ENCODE results near the gene MAN1C1. TPM values are rescaled to one million over a fixed set of nuclear protein-coding genes. Genes with fewer than 3 reads are reported as not detected.

The MAN1C1 gene
- total RNA-seq, 4 donors from 2014 or later, result 5.0 to 31.1 (median 7.9) TPM

DNA sequence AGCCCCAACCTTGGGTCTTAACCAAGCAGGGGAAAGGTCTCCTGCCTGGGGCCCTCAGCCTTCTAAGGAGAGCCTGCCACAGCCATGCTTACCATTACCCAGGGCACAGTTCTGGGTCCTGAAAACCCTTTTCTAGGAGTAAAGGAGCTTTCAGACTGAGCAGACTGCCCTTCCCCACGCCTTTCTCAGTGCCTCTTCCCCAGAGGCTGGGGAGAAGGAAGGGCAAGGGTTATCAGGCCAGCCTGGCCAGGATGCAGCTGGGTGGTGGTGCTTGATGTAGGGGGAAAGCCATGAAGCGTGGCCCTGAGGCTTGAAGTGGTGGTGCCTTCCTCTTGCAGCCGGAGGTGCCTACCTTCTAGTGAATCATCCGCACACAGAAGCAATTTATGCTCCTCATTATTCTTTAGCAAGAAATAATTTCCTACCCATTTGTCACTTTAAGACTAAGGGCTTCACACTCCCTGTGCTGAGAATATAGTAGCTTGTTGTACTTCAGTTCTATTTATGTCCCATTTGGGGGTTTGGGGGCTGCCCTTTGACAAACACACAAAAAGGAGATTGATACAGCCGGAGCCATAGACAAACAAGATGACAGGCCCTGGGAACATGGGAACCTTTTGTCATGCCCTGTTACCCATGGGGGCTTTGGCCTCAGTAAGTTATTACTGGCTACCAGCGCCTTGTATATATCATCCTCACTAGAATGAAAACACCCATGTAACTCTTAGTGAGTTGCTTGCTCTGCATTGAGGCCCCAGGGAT is 40.7 kb downstream of the MAN1C1 start:
- peak in 1 of 2 donors; percentile 2 for DNase-seq
- TF ChIP-seq, protein P1, sequence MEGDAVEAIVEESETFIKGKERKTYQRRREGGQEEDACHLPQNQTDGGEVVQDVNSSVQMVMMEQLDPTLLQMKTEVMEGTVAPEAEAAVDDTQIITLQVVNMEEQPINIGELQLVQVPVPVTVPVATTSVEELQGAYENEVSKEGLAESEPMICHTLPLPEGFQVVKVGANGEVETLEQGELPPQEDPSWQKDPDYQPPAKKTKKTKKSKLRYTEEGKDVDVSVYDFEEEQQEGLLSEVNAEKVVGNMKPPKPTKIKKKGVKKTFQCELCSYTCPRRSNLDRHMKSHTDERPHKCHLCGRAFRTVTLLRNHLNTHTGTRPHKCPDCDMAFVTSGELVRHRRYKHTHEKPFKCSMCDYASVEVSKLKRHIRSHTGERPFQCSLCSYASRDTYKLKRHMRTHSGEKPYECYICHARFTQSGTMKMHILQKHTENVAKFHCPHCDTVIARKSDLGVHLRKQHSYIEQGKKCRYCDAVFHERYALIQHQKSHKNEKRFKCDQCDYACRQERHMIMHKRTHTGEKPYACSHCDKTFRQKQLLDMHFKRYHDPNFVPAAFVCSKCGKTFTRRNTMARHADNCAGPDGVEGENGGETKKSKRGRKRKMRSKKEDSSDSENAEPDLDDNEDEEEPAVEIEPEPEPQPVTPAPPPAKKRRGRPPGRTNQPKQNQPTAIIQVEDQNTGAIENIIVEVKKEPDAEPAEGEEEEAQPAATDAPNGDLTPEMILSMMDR (IDR thresholded peaks at IDR 0.05), result no peak
- TF ChIP-seq POLR2A (IDR thresholded peaks at IDR 0.05), result no peak
- peaks cover 3 to 5% of the 10 kb centered on the region in 2 donors for H3K4me1 ChIP-seq
- H3K27ac ChIP-seq, result peak overlapping the region in 1 of 2 donors; percentile 9
- no peaks in the 10 kb centered on the region for H3K36me3 ChIP-seq
- no peaks in the 10 kb centered on the region for H3K9me3 ChIP-seq
- H3K27me3 ChIP-seq, result no peaks in the 10 kb centered on the region
- no peak overlapping the region for H3K4me3 ChIP-seq
- intact Hi-C loops (cut with DNase I; ENCODE audit: low total_unique reads), result no loop called here

DNA sequence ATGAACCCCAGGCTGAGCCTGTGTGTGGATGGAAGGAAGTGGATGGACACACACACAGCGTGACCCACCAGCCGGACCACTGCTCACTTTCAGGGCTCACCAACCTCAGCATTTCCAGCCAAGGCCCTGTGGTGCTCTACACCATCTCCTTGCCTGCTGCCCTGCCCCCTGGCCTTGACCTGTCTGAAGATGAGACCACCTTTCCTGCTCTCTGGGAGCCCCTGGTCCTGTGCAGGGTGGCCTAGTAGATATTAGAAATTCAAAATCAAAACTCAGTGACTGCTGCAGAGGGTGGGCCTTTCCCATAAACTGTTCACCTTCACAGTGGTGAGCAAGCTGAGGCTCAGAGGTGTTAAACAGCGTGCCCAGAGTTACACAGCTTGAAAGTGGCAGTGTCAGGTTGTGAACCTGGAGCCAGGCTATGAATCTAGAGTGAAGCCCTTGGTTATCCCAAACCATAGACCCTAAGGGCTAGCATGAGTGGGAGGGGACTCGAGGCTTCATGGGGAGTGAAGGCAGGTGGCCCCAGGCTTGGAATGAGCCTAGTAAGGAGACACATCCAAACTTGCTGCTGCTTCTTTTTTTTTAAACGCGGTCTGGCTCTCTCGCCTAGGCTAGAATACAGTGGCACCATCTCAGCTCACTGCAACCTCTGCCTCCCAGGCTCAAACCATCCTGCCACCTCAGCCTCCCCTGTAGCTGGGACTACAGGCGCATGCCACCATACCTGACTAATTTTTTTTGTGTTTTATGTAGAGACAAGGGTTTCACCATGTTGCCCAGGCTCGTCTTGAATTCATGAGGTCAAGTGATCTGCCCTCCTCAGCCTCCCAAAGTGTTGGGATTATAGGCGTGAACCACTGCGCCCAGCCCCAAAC is 41.5 kb downstream of the MAN1C1 start:
- H3K9me3 ChIP-seq, result no peaks in the 10 kb centered on the region
- no peaks in the 10 kb centered on the region for H3K36me3 ChIP-seq
- intact Hi-C loops (cut with DNase I; ENCODE audit: low total_unique reads), result no loop called here
- H3K4me3 ChIP-seq, result no peak overlapping the region
- H3K4me1 ChIP-seq, result peaks cover 3 to 5% of the 10 kb centered on the region in 2 donors
- no peaks in the 10 kb centered on the region for H3K27me3 ChIP-seq
- TF ChIP-seq POLR2A (IDR thresholded peaks at IDR 0.05), result no peak
- TF ChIP-seq, protein P1 (IDR thresholded peaks at IDR 0.05), result no peak
- peak overlapping the region in 1 of 2 donors; percentile 72 for H3K27ac ChIP-seq
- DNase-seq, result peak in 1 of 2 donors; percentile 8

DNA sequence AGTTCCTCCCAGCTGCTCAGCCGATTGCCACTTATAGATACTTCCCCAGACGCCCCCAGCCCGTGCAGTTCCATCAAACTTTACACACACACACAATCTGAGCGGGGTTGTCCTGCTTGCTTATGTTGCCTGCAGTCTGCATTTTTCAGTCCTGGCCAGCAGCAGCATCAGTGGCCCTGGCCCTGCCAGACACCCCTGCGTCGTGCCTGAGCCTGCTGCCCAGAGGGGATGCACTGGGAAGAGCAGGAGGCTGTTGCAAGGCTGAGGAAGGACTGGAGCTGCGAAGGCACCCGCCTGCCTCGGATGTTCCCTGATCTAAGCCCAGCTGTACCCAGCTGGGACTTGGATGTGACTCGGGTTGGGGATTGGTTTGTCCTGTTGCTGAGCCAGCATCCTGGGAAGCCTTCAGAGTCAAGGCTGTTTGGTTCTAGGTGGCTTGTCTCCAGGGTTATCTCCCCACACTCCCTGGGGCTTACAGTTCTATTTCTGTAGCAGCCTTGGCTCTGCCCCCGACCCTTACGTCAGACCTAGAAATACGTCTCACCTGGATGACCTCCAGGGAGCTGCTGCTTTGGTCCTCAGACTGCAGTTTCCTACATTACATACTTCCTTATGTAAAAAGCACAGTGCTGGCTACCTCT is 42.3 kb downstream of the MAN1C1 start:
- Histone ChIP-seq H3K36me3 (no peaks in the 10 kb centered on the region), H3K4me1 (peaks cover 3 to 5% of the 10 kb centered on the region in 2 donors), H3K9me3 (no peaks in the 10 kb centered on the region), H3K27me3 (no peaks in the 10 kb centered on the region), H3K4me3 (no peak overlapping the region), H3K27ac (peak overlapping the region; percentile 47 to 72)
- intact Hi-C loops (cut with DNase I; ENCODE audit: low total_unique reads), result no loop called here
- TF ChIP-seq POLR2A (IDR thresholded peaks at IDR 0.05), result no peak
- TF ChIP-seq, protein P1 (IDR thresholded peaks at IDR 0.05), result no peak
- peak; percentile 84 to 88 for DNase-seq

DNA sequence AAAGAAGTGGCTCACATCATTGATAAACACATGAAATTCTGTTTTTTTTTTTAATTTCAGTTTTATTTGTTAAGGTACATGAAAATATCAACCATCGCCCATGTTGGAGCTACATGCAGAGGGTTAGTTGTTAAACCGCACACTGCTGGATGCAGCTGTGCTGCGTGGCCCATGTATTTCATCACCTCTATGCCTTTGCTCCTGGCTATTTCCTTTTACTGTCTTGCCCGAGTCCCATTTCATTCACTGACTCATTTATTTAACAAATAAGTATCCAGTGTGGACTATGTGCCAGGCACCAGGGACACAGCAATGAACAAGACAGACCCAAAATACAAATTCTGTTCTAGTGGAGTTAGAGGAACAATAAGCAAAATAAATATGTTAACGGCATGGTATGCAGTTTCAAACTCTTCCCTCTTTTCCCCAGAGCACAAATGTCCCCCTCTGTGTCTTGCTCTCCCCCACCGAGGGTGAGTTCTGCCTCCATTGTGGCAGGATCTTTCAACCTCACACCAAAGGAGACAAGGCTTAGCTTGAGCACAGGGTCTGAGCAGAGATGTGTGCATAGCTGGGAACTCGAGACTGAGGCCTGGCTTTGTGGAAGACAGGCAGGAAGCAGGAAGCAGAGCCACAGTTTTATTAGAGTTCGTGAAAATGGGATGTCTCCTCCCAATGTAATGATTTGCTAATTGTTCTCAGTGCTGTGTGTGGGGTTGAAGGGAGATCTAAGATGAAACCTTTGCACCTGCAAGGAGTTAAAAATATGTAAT is 44.6 kb downstream of the MAN1C1 start:
- Histone ChIP-seq H3K36me3 (no peaks in the 10 kb centered on the region), H3K27ac (no peak overlapping the region), H3K4me3 (no peak overlapping the region), H3K27me3 (no peaks in the 10 kb centered on the region), H3K9me3 (no peaks in the 10 kb centered on the region), H3K4me1 (peaks cover 3 to 5% of the 10 kb centered on the region in 2 donors)
- intact Hi-C loops (cut with DNase I; ENCODE audit: low total_unique reads), result no loop called here
- no peak for DNase-seq
- TF ChIP-seq POLR2A (IDR thresholded peaks at IDR 0.05), result no peak
- TF ChIP-seq, protein P1 (IDR thresholded peaks at IDR 0.05), result no peak

Measured in uterus (tissue), 4 donors.